HCT116 (cell line): Measurements from ENCODE around the gene NOC3L. TPM values are rescaled to one million over a fixed set of nuclear protein-coding genes. Genes with fewer than 3 reads are reported as not detected.

Experiments used
- ATAC-seq: fragments of 200-7000 bp; cut with Tn5 transposase; 2 replicates; pipeline ENCODE4 v1.9.1; 2020; ENCODE audit warnings: mild to moderate bottlenecking, moderate library complexity
- BruUV-seq: library from RNA; stranded (reverse); fragments of 400-500 nt; replicated peaks from 2 replicates; lab custom pipeline; 2021; lab: Mats Ljungman, UMichigan
- CTCF ChIA-PET: fragments of 300-600 bp; sonication (Branson Sonifier 250); formaldehyde crosslinking; loops from one replicate; lab custom pipeline; 2021; ENCODE audit warnings: antibody characterized with exemption; lab: Charles Lee
- POLR2A ChIA-PET: fragments of 300-600, 350-600 bp; sonication (Branson Sonifier 250); formaldehyde crosslinking; loops from one replicate; lab custom pipeline; 2021; ENCODE audit warnings: antibody characterized with exemption; lab: Charles Lee
- RAD21 ChIA-PET, 2 experiments: fragments of 300-600 bp; sonication (Branson Sonifier 250); formaldehyde crosslinking; loops; one replicate each; lab custom pipeline; 2023; ENCODE audit warnings: low total read pairs in 2 of 2; ENCODE audit not compliant: uncharacterized antibody in 2 of 2, unreplicated experiment in 2 of 2, low non-redundant PET in 1 of 2; lab: Charles Lee
- DNase-seq: peaks from one replicate; pipeline ENCODE4 v3.0.0-alpha.2; 2010; ENCODE audit warnings: low read depth, low spot score
- H2AFZ ChIP-seq: fragments of 200-600 bp; shearing (Covaris generic), sonication (generic); 2 replicates; pipeline ENCODE4 v1.6.1; 2017; ENCODE audit warnings: low read depth, mixed run types, mixed read lengths, antibody characterized with exemption, low read length; ENCODE audit not compliant: poor library complexity, severe bottlenecking
- H3K27ac ChIP-seq: 2 replicates; pipeline ENCODE4 v1.5.1; 2012; ENCODE audit warnings: low read depth, low read length
- H3K27me3 ChIP-seq: fragments of 200-600 bp; sonication (generic); 2 replicates; pipeline ENCODE4 v1.6.1; 2016; ENCODE audit warnings: mixed run types, low read length, mixed read lengths; ENCODE audit not compliant: insufficient read depth
- H3K36me3 ChIP-seq, 2 experiments: fragments of 200-500 bp in 1 of 2; fragments of 200-600 bp in 1 of 2; sonication (Bioruptor generic) in 1 of 2; sonication (generic) in 1 of 2; 2 replicates each; pipeline versions ENCODE4 v1.5.1 to v1.6.1; 2014 to 2016; ENCODE audit warnings: low read length in 2 of 2, inconsistent platforms in 1 of 2, mixed read lengths in 1 of 2, mixed run types in 1 of 2; ENCODE audit not compliant: insufficient read depth in 2 of 2, control insufficient read depth in 1 of 2
- H3K4me1 ChIP-seq, 2 experiments: fragments of 200-600 bp in 1 of 2; sonication (generic) in 1 of 2; 2 replicates each; pipeline versions ENCODE4 v1.5.1 to v1.6.1; 2012 to 2017; ENCODE audit warnings: low read length in 2 of 2, inconsistent platforms in 1 of 2, mild to moderate bottlenecking in 1 of 2, mixed read lengths in 1 of 2, mixed run types in 1 of 2, moderate library complexity in 1 of 2; ENCODE audit not compliant: insufficient read depth in 2 of 2, control insufficient read depth in 1 of 2
- H3K4me2 ChIP-seq: fragments of 200-600 bp; sonication (generic); 2 replicates; pipeline ENCODE4 v1.6.1; 2017; ENCODE audit warnings: mixed run types, low read length, mixed read lengths
- H3K4me3 ChIP-seq, 2 experiments: fragments of 200-600 bp in 1 of 2; sonication (generic) in 1 of 2; replicated peaks in 1 of 2; 2 replicates each; pipeline ENCODE4 v1.5.1; 2011 to 2016; ENCODE audit warnings: low read length in 2 of 2, control low read depth in 1 of 2, low read depth in 1 of 2, mild to moderate bottlenecking in 1 of 2, mixed read lengths in 1 of 2, mixed run types in 1 of 2
- H3K79me2 ChIP-seq: fragments of 200-600 bp; sonication (generic); 2 replicates; pipeline ENCODE4 v1.6.1; 2017; ENCODE audit warnings: mild to moderate bottlenecking, mixed run types, low read length, moderate library complexity, mixed read lengths; ENCODE audit not compliant: insufficient read depth
- H3K9ac ChIP-seq: fragments of 200-600 bp; sonication (generic); 2 replicates; pipeline ENCODE4 v1.6.1; 2016; ENCODE audit warnings: low read length, mixed read lengths
- H3K9me2 ChIP-seq: fragments of 200-600 bp; sonication (generic), shearing (Covaris generic); 2 replicates; pipeline ENCODE4 v1.6.1; 2017; ENCODE audit warnings: mixed run types, mild to moderate bottlenecking, moderate library complexity; ENCODE audit not compliant: insufficient read depth
- H3K9me3 ChIP-seq, 2 experiments: fragments of 200-500 bp in 1 of 2; fragments of 200-600 bp in 1 of 2; sonication (Bioruptor generic) in 1 of 2; sonication (generic) in 1 of 2; 2 replicates each; pipeline ENCODE4 v1.6.1; 2014 to 2017; ENCODE audit warnings: low read length in 2 of 2, mixed read lengths in 2 of 2, inconsistent platforms in 1 of 2, low read depth in 1 of 2, mild to moderate bottlenecking in 1 of 2, mixed run types in 1 of 2, moderate library complexity in 1 of 2; ENCODE audit not compliant: control insufficient read depth in 1 of 2, insufficient read depth in 1 of 2
- H4K20me1 ChIP-seq: fragments of 200-600 bp; sonication (generic), shearing (Covaris generic); 2 replicates; pipeline ENCODE4 v1.6.1; 2017; ENCODE audit warnings: mixed run types, mild to moderate bottlenecking, moderate library complexity; ENCODE audit not compliant: insufficient read depth
- CBX3 ChIP-seq: IDR thresholded peaks from 2 replicates; pipeline ENCODE4 v1.6.1; 2012; ENCODE audit warnings: low read depth
- CEBPB ChIP-seq: IDR thresholded peaks from 2 replicates; pipeline ENCODE4 v1.6.1; 2012; ENCODE audit warnings: low read depth
- ELF1 ChIP-seq: IDR thresholded peaks from 2 replicates; pipeline ENCODE4 v1.6.1; 2012; ENCODE audit warnings: low read depth, borderline replicate concordance
- EZH2 ChIP-seq: fragments of 200-600 bp; sonication (generic); IDR thresholded peaks from 2 replicates; pipeline ENCODE4 v1.6.1; 2017; ENCODE audit warnings: antibody characterized with exemption, mixed run types
- FOSL1 ChIP-seq: IDR thresholded peaks from 2 replicates; pipeline ENCODE4 v1.6.1; 2012; ENCODE audit warnings: low read depth
- SIN3A ChIP-seq: IDR thresholded peaks from 2 replicates; pipeline ENCODE4 v1.6.1; 2012; ENCODE audit warnings: low read depth
- TCF7L2 ChIP-seq: IDR thresholded peaks from 2 replicates; pipeline ENCODE4 v1.7.0; 2011; ENCODE audit warnings: borderline replicate concordance, inconsistent platforms; ENCODE audit not compliant: insufficient read depth, insufficient read length; ENCODE audit errors: extremely low read depth
- YY1 ChIP-seq: IDR thresholded peaks from 2 replicates; pipeline ENCODE4 v1.6.1; 2011; ENCODE audit warnings: low read length, low read depth, moderate library complexity, mild to moderate bottlenecking; ENCODE audit not compliant: insufficient replicate concordance; ENCODE audit errors: extremely low read depth
- ZNF274 ChIP-seq: fragments of 200-500 bp; sonication (Bioruptor generic); IDR thresholded peaks from 2 replicates; pipeline ENCODE4 v1.6.1; 2014; ENCODE audit warnings: mild to moderate bottlenecking, low read depth, low read length, inconsistent platforms
- intact Hi-C: fragments of 100-400 bp; cut with micrococcal nuclease; formaldehyde crosslinking; loops from 2 replicates; pipeline ENCODE4 v1.10.0; 2022
- total RNA-seq: library from RNA; stranded (reverse); gene quantifications from one replicate; pipeline ENCODE4 v1.2.1, GENCODE V29; 2021; ENCODE audit not compliant: unreplicated experiment
- TF ChIP-seq, protein P1 (sequence below), 3 experiments: fragments of 200-600 bp in 1 of 3; sonication (generic) in 1 of 3; IDR thresholded peaks in 2 of 3; conservative IDR thresholded peaks in 1 of 3; 2 replicates each; pipeline ENCODE4 v1.5.1; 2012 to 2017; ENCODE audit warnings: low read depth in 2 of 3, low read length in 2 of 3, antibody characterized with exemption in 1 of 3, borderline replicate concordance in 1 of 3, control low read depth in 1 of 3, mild to moderate bottlenecking in 1 of 3, mixed read lengths in 1 of 3, mixed run types in 1 of 3, moderate library complexity in 1 of 3; ENCODE audit not compliant: insufficient read depth in 1 of 3
- TF ChIP-seq, protein P2 (sequence below): IDR thresholded peaks from 2 replicates; pipeline ENCODE4 v1.6.1; 2012

The NOC3L gene
- total RNA-seq, 1 experiment from 2014 or later: 45.5 TPM

- H3K79me2 ChIP-seq: peaks cover 94% of the 10 kb centered on the region
- RAD21 ChIA-PET: no interaction called here
- ATAC-seq: no peak
- H4K20me1 ChIP-seq: peaks cover 10% of the 10 kb centered on the region; the same call in 1 of the 2 replicates
- no peak for DNase-seq
- intact Hi-C loops: no loop called here
- no peak overlapping the region for H3K27ac ChIP-seq
- H3K4me3 ChIP-seq: no peak overlapping the region
- POLR2A ChIA-PET: no interaction called here
- H3K9me2 ChIP-seq: no peaks in the 10 kb centered on the region
- H3K9ac ChIP-seq: no peak overlapping the region
- TF ChIP-seq TCF7L2 (no peak), FOSL1 (no peak), YY1 (no peak), CBX3 (no peak), EZH2 (no peak), ZNF274 (no peak), CEBPB (no peak), ELF1 (no peak), SIN3A (no peak)
- TF ChIP-seq, protein P1, sequence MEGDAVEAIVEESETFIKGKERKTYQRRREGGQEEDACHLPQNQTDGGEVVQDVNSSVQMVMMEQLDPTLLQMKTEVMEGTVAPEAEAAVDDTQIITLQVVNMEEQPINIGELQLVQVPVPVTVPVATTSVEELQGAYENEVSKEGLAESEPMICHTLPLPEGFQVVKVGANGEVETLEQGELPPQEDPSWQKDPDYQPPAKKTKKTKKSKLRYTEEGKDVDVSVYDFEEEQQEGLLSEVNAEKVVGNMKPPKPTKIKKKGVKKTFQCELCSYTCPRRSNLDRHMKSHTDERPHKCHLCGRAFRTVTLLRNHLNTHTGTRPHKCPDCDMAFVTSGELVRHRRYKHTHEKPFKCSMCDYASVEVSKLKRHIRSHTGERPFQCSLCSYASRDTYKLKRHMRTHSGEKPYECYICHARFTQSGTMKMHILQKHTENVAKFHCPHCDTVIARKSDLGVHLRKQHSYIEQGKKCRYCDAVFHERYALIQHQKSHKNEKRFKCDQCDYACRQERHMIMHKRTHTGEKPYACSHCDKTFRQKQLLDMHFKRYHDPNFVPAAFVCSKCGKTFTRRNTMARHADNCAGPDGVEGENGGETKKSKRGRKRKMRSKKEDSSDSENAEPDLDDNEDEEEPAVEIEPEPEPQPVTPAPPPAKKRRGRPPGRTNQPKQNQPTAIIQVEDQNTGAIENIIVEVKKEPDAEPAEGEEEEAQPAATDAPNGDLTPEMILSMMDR (IDR thresholded peaks at IDR 0.05 in 2 of 3, conservative IDR thresholded peaks at IDR 0.05 in 1 of 3; ENCODE audit: borderline replicate concordance in 1 of 3, insufficient read depth in 1 of 3, low read depth in 2 of 3, low read length in 2 of 3): no peak
- TF ChIP-seq, protein P2, sequence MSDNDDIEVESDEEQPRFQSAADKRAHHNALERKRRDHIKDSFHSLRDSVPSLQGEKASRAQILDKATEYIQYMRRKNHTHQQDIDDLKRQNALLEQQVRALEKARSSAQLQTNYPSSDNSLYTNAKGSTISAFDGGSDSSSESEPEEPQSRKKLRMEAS: no peak
- H3K4me1 ChIP-seq: peaks cover 15 to 28% of the 10 kb centered on the region in 2 experiments
- peaks cover 46 to 72% of the 10 kb centered on the region in 2 experiments for H3K36me3 ChIP-seq
- H3K4me2 ChIP-seq: no peak overlapping the region
- CTCF ChIA-PET: no interaction called here
- H3K9me3 ChIP-seq: no peaks in the 10 kb centered on the region
- H2AFZ ChIP-seq: no peak overlapping the region
- no peaks in the 10 kb centered on the region for H3K27me3 ChIP-seq
- BruUV-seq: no TSS peak
Measured at GRCh38 chr10:94357193-94357592, 5.5 kb downstream of the NOC3L start.
